DND-41 (cell line): ENCODE data around the gene CHEK1.

ENCODE experiments used
- CTCF ChIP-seq: IDR thresholded peaks from 2 replicates; pipeline ENCODE4 v1.5.1; 2012; ENCODE audit warnings: borderline replicate concordance, low read length, moderate library complexity, mild to moderate bottlenecking; ENCODE audit not compliant: poor library complexity, severe bottlenecking; ENCODE audit errors: extremely low read depth
- EZH2 ChIP-seq: IDR thresholded peaks from 3 replicates; pipeline ENCODE4 v1.6.1; 2012; ENCODE audit warnings: borderline replicate concordance, low read depth, mild to moderate bottlenecking, moderate library complexity, low read length, inconsistent platforms; ENCODE audit not compliant: severe bottlenecking

- TF ChIP-seq EZH2, result no peak
- TF ChIP-seq CTCF, result no peak
Measured at GRCh38 chr11:125603207-125603606, 21.8 kb upstream of the CHEK1 start.
